D721Med (cell line): Measurements from ENCODE around the gene MCTS1.
A peak's percentile ranks its signal among the peaks of the same experiment; 100 is the strongest.

Experiments used
- DNase-seq: peaks from one replicate; pipeline ENCODE4 v3.0.0; 2011; ENCODE audit warnings: low spot score; ENCODE audit not compliant: insufficient read length
- FAIRE-seq: peaks from 2 replicates; lab custom pipeline; 2011; peaks lifted over from hg19 to GRCh38; lab: Jason Lieb, UNC
- TF ChIP-seq, protein P1 (sequence below): IDR thresholded peaks from 2 replicates; pipeline ENCODE4 v1.5.1; 2012; ENCODE audit warnings: mild to moderate bottlenecking, control low read depth; ENCODE audit not compliant: insufficient read depth; ENCODE audit errors: missing control alignments

Gene MCTS1

DNA sequence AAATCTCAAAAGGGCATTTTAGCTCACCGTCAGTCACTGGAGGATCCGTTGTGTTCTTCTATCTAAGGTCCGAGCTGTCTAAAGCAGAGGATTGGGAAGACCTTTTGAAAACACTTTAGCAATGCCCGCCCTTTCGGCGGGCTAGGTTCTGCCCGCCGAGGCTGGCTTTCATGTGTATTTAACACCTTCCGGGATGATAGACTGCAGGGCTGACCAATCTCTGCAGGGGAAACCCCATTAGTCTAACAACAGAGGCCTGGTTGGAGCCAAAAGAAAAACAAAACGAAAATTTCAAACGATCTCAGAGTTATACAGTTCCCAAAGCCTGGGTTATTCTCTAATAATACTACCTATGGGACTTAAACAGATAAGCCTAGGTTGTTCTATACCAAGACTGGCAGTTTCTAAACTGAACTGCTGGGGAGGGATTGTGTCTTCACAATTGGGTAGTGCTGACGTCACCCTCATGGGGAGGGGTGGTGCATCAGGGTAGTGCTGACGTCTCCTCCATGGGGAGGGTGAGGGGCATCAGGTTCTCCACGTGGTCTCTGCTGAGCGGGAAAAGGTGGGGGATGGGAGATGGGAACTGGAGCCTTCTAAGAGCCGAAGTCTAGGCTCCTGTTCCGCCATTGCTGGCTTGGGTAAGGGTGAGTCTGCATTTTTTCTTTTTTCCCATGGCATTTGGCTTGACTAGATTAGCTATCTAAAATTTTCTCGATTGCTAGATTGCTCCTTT, 28.4 kb upstream of the MCTS1 start:
- FAIRE-seq (no peak), DNase-seq (no peak)
- TF ChIP-seq, protein P1, sequence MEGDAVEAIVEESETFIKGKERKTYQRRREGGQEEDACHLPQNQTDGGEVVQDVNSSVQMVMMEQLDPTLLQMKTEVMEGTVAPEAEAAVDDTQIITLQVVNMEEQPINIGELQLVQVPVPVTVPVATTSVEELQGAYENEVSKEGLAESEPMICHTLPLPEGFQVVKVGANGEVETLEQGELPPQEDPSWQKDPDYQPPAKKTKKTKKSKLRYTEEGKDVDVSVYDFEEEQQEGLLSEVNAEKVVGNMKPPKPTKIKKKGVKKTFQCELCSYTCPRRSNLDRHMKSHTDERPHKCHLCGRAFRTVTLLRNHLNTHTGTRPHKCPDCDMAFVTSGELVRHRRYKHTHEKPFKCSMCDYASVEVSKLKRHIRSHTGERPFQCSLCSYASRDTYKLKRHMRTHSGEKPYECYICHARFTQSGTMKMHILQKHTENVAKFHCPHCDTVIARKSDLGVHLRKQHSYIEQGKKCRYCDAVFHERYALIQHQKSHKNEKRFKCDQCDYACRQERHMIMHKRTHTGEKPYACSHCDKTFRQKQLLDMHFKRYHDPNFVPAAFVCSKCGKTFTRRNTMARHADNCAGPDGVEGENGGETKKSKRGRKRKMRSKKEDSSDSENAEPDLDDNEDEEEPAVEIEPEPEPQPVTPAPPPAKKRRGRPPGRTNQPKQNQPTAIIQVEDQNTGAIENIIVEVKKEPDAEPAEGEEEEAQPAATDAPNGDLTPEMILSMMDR, result no peak

DNA sequence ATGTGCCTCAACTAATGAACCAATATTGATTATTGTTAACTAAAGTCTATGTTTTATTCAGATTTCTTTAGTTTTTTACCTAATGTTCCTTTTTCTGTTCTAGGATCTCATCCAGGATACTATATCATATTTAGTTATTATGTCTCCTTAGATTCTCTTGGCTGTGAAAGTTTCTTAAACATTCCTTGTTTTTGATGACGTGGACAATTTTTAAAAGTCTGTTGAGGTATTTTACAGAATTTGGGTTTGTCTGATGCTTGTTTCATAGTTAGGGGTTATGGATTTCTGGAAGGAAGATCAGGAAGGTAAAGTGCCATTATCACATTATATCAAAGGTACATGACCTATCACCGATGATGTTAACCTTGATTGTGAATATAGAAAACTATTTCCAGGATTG, 18.2 kb upstream of the MCTS1 start:
- TF ChIP-seq, protein P1, result no peak
- DNase-seq (no peak), FAIRE-seq (peak; percentile 21)

DNA sequence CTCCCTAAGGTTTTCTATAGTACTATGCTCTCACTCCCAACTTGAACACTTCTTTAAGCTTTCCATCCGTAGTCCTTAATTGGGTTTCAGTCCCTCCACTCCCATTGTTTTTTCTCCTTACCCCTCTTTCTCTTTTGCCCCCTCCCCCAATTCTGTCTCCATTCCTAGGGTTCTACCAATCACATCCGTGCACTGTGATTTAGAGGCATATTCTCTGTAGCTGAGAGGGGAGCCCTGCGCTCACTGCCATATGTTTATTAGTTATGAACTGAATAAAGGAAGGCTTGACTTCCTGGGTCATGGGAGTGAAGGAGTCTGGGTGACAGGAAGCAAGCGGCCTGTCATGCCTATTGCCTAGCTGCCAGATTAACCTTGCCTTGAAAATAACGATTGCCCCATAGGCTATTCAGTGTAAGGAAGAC, 471 bp downstream of the MCTS1 start:
- TF ChIP-seq, protein P1, result no peak
- FAIRE-seq, result no peak
- DNase-seq, result no peak

DNA sequence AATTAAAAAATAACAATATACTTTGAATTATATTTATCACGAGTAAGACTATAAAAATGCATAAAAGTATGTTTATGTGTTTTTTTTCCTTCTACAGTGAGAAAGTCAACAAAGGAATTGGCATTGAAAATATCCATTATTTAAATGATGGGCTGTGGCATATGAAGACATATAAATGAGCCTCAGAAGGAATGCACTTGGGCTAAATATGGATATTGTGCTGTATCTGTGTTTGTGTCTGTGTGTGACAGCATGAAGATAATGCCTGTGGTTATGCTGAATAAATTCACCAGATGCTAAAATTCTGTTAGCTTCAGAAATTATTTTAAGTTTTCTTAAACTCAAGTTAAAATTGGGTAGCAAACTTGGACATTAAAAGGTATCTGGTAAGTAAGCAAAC, 8.2 kb downstream of the MCTS1 start:
- no peak for FAIRE-seq
- TF ChIP-seq, protein P1, result no peak
- no peak for DNase-seq

DNA sequence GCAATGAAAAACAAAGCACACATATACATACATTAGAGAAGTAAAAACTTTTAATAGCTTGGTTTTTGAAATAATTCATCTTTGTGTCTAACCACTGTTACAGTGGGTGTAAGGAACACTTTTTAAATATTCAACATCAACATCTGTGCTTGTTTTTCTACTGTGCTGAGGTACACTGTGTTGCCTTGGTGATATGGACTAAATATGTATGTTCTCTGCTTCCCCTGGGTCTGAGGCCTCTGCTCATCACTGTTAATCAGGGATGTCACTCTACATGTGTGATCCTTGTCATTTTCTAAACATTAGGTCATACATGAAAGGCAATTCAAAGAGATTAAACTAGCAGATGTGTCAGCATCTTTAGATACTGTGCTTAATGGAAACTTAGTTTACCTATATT, 10.9 kb downstream of the MCTS1 start:
- DNase-seq (no peak), FAIRE-seq (no peak)
- TF ChIP-seq, protein P1, result no peak

DNA sequence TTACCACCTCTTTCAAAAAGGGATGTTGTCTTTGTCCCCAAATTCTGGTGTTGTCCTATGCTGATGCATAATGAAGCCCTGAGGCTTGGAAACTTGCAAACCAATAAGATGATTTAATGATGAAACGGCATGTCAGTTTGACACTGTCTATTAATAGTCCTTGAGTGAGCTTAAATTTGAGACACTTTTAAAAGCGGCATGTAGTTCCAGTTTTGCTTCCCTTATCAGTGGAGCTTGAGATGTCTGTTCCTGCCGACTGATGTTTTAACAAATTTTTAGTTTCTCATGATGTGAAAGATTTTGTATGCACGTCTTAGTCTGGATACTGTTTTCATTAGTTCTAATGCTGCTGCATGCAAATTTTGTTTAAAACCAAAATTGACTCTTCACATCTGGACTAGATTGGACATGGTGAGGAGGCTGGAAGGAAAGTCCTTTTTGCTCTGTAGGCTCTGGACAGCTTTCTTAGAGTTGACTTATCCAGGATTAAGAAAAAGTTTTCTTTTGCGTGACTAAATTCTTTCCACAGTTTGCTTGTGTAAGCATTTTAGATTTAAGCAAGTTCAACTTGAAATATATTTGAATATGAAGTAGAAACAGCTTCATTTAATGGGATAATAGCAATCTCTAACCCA, 14.2 kb downstream of the MCTS1 start:
- TF ChIP-seq, protein P1, result no peak
- DNase-seq (no peak), FAIRE-seq (no peak)

DNA sequence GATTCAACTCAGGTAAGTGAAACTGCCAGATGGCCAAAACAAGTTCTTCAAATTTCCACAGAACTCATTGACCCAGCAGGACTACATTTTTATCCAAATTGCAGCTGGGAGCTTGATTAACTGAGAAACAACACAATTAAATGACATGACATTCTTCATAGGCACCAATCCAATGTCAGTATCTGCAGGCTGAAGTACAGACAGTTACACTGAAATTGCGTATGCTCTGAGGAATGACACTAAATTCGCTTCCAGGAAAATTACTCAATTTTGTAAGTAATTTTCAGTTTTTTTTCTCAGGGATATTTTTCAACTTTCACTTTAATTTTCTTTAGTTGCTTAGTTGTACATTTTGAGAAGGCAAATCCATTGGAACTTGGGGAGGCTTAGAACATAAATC, 21.5 kb downstream of the MCTS1 start:
- TF ChIP-seq, protein P1, result no peak
- FAIRE-seq (no peak), DNase-seq (no peak)
